Stimulated activated CD4-positive, alpha-beta T cell treated with anti-CD3 and anti-CD28 coated beads, Interleukin-2, amount 100 ng/mL, for 48 hours (primary cell): ENCODE data around the gene ZNF385B.
"Not testable (repeated sequence)": the region's sequence is repeated elsewhere in the genome, so short reads cannot be mapped to it uniquely, and the experiment has no call there.

Experiments
- DNase-seq, 2 donors: peaks; one replicate each; pipeline ENCODE4 v3.0.0-alpha.2; 2020

The ZNF385B gene

DNA sequence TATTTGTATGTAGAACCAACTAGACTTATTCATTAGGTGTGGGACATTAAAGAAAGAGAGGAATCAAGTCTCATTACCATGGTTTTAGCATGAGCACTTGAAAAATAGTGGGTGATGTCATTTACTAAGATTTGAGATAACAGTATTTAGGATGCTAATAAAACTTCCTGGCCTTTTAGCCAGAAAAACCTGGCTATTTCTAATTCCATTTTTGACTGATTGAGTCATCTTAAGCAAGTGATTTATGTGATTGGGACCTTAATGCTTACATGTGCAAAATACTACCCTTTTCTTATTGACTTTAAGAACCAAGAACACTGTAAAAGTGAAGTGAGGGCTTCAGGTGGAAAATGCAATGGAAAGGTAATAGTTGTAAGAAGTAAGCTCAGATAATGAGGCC, 400.0 kb downstream of the ZNF385B start:
- no peak for DNase-seq

DNA sequence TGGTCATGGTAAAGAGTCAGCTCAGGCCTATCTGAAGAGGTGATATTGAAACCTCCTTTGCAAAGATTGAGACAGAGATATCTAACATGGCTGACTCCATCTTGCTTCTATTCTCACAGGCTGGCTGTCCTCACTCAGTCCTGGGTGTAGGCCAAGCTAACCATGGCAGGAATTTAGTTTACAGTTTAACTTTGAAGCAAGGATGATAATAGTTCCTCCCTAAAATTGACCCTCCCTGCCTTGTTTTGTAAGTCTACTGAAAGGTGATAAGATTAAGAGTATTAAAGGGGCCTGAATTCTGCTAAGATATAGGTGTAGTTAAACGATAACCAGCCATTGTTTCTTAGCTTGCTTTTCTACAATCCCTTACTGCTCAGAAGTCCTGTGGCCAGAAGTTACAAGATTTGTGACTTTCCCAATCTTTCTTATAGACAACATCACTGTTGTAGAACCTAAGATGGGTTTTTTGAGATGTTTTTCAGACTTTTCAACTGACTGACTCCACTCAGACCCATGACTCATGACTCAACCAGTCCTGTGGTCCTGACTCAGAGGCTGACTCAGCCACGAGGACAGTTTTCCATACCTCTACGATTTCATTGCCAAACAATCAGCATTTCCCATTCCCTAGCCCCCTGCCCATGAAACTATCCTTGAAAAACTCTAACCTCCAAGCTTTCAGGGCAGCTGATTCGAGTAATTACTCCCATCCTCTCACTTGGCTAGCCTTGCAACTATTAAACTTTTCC, 401.1 kb downstream of the ZNF385B start:
- DNase-seq: no peak

DNA sequence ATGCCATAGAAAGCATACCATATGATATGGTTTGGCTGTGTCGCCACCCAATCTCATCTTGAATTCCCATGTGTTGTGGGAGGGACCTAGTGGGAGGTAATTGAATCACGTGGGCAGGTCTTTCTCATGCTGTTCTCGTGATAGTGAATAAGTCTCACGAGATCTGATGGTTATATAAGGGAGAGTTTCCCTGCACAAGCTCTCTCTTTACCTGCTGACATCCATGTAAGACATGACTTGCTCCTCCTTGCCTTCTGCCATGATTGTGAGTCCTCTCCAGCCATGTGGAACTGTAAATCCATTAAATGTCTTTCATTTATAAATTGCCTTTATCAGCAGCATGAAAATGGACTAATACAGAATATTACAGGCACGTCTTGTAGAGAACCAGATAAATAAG, 403.3 kb downstream of the ZNF385B start:
- not testable (repeated sequence) for DNase-seq

DNA sequence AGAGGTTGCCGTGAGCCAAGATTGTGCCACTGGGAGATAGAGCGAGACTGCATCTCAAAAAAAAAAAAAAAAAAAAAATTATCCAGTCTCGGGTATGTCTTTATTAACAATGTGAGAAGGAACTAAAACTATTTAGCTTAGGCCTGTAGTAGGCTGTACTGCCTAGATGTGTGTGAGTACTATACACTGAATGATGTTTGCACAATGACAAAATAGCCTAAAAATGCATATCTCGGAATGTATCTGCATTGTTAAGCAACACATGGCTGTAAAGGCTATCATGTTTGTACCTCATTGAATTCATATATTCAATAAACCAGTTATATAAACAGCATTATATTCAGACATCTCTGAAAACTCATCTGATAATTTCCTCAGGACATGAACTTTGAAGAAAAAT, 405.6 kb downstream of the ZNF385B start:
- DNase-seq: no peak

DNA sequence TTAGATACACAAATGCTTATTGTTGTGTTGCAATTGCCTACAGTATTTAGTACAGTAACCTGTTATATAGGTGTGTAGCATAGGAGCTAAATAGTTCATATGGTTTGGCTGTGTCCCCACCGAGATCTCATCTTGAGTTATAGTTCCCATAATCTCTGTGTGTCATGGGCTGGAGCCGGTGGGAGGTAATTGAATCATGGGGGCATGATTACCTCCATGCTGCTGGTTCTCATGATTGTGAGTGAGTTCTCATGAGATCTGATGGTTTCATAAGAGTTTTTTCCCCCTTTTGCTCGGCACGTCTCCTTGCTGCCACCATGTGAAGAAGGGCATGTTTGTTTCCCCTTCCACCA, 406.3 kb downstream of the ZNF385B start:
- DNase-seq: no peak

DNA sequence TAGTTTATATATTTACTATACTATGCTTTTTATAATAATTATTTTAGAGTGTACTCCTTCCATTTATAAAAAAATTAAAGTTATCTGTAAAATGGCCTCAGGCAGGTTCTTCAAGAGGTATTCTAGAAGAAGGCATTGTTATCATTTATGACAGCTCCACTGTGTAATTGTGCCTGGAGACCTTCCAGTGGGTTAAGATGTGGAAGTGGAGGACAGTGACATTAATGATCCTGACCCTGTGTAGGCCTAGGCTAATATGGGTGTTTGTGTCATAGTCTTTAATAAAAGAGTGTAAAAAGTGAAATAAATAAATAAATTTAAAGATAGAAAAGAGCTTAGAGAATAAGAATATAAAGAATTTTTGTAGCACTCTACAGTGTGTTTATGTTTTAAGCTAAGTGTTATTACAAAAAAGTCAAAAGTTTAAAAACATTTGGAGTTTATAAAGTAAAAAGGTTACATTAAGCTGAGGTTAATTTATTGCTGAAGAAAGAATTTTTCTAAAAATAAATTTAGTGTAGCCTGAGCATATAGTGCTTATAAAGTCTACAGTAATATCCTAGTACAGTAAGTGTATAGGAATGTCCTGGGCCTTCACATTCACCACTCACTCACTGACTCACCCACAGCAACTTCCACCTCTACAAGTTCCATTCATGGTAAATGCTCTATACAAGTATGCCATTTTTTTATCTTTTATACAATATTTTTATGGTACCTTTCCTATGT, 406.8 kb downstream of the ZNF385B start:
- DNase-seq: no peak

DNA sequence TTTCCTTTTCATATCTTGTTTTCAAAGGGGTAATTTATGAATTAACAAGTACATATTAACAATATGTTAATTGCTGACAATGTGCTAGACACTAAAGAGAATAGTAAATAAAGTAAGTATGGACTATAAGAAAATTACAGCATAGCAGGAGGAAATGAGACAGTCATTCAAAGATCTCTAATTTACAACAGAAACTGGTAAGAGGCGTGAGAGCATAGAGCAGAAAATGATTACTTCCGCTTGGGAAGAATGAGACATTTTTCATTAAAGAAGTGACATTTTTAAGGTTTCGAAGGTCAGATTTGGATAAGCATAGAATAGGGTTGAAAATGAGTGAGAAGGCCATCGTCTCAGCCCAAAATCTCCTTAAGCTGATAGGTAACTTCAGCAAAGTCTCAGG, 412.4 kb downstream of the ZNF385B start:
- no peak for DNase-seq

DNA sequence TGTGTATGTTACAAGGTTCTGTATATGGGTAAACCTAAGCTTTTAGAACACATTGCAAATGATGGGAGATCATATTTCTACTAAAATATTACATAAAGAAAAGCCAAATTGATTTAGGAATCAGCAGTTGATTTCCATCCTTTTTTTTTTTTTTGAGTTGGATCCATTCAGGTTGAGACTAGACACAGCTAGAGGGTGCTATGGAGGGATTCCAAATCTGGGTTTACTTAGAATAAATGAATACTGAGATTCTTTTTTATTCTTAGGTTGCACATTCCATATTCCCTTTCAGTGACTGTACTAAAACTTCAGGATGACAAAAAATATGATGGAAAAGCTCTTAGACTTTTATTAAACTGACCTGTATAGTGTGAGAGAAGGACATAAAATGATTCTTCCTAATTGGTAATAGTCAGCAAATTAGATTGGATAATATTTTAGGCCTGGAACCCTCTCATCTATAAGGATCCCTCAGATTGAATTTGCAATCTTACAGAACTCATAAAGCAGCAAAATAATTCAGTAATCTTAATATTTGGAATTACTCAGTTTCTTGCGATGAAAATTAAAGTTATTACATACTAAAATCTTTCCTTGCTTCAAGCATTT, 413.5 kb downstream of the ZNF385B start:
- DNase-seq: no peak

DNA sequence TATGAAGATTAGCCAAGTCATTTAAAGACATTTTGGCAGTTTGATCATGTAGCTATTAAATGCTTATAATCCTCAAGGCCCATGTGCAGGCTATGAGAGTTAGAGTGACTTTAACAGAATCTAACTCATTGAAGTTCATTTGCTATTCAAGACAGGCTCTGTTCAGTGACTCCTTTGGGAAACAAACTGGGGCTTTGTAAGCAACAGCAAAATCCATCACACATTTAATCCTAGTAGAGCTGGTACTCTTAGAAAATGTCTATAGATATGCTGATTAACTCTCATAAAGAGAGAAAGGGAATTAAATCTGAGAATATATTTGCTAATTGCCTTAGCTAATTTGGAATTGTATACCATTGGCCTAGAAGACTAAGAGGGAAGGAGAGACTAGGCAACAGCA, 414.0 kb downstream of the ZNF385B start:
- no peak for DNase-seq

DNA sequence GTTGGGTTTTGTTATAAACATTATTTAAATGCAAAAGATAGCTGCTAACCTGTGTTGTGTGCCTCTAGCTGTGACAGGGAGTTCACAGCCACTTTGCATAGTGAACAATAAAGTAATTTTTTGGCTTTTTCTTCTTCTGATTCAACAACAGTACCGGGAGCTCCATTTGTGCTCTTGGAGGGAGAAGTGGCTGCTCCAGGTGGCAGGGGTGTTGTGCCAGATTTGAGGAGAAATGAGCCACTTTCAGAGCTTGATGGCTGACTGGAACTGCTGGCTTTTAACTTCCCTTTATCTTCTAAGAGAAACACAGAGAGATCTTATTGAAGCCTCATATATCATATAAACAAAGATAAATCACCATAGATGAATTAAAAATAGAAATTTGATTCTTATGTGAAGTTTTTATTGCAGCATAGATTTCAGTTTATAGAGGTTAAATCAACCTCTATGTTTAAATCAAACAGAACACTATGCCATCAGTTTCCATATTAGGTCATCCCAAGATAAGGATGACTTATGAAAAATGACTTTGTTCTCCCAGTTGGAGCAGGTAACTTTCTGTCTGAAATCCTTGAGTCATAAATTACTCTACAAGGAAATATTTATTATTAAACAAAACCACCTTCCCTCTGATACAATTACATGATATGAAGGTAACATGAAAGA, 414.8 kb downstream of the ZNF385B start:
- no peak for DNase-seq

DNA sequence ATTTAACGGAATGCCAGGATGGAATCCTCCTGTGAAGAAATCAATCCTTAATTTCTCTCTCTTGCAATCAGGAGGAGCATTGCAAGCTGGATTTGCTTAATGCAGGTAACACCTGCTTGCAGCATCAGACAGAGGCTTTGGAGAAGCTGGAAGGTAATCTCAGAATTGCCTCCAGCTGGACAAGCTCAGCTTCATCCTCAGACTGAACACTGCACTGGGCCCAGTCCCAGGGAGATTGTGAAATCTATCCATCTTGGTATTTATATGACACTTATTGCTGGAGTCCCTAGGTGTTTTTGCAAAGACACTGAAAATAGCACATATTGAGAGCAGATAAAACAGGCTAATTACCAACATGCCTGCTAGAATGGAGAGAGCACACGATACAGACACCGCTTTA, 417.4 kb downstream of the ZNF385B start:
- no peak for DNase-seq

DNA sequence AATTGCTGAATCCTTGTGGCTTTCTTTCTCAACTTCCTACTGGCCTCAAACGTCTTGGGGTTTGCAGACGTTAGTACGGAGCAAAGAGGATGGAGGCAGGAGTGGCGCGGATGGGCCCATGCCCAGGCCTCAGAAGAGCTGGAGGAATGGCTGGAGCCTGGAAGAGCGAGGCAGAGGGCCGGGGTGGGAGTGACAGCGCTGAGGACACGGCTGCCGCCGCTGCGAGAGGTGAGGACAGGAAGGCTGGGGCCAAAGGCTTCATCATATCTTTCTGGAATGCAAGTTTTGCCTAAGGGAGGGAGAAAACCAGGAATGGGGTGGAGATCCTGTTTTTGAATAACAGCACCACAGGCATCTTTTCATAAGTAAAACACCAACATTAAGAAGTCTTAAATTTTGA, 418.2 kb downstream of the ZNF385B start:
- DNase-seq: no peak

DNA sequence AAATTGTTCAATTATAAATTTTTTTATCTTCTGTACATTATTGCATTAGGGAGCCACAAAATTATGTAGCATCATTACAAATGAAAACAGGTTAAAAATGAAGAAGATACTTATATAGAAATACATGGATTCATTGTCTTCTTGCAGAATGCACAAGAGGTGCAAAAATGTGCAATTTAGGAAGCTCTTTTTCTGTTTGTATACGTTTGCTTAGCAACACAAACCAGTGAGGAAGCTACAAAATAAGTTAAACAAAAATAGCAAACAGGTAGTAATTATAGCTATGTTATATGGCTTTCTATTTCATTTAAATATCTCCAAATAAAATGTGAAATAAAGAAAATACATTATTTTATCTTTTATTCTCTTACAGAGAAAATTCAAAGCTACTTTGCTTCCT, 419.2 kb downstream of the ZNF385B start:
- no peak for DNase-seq

DNA sequence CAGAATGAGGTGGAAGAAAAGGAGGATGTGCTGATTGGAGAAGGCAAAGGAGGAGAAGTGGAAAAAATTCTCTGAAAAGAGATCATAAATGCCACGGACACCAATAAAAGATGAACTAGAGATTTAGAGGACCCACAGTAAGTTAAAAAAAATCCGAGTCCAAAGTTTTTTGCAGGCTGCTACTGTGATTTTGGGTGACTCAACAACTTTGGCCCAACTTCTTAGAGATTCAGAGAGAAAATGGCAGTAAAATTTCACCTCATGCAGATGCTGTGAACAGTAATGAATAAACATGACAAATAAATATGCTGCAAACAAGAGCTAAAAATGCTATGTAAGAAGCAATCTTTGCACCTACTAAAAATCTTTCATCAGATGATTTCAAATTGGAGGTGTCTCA, 419.9 kb downstream of the ZNF385B start:
- no peak for DNase-seq

DNA sequence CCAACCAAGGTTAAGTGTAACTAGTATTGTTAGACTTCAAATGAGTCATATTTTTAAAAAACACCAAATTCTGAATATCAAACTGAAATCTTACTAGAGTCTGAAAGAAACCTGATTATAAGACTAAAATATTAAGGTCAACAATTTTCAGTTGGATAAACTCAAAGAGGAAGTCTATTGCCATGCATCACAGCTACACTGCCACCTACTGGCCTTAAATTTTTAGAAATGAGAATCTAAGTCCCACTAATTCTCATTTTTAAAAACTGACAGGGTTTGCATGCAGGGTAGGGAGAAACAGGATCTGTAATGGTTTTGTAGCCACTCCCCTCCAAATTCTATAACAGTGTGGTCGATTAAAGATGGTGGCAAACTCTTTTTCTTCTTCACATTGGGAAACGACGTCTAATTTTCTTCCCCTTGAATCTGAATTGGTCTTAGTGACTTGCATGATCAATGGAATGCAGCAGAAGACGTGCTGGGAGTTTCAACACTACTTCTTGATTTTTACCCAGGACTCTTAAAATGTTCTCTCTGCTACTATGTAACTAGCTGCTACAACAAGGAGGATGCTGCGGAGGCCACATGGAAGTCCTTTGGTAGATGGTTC, 420.7 kb downstream of the ZNF385B start:
- DNase-seq: no peak

DNA sequence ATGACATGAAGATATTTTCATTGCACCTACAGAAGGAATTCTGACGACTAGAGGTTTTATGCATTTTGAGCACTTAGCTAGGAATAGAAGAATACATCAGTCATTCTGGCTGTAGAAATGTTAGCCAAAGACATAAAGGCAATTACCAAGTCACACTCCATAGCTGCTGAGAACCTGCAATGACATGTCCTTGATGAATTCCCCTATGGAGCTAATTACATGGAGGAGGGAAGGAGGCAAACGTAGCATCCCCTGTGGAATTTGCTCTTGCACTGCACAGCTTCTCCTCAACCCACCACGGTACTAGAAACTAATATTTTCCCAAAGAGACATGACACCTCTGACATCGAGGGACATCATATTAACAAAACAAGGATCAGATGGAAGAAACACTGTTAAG, 422.8 kb downstream of the ZNF385B start:
- no peak for DNase-seq

DNA sequence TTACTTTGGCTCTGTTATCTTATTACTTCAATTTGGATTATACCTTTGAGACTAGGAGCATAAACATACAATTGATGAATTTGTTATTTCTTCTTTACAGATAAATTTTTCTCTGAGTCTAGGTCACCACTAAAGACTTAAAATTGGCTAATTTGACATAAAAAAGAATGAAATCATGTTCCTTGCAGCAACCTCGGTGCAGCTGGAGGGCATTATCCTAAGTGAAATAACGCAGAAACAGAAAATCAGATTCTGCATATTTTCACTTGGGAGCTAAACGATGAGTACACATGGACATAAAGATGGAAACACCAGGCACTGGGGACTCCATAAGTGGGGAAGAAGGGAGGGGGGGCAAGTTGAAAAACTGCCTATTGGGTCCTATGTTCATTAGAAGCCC, 424.0 kb downstream of the ZNF385B start:
- DNase-seq: no peak

DNA sequence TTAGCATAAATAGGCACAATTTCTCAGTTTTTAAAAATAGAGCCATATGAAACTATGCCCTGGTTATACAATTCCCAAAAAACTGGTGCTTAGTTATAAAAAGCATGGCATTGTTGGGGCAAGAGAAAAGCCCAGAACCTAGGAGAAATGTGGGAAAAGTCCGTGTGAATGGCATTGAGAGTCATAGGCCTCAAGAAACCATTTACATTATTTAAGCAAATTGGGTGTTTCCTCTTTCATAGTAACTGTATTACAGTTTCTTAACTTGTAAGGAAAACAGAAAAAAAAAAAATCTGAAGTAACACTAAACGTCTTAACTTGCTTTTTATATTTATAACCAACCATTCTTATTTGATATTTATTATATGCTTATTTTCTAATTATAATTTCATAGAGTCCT, 425.8 kb downstream of the ZNF385B start:
- no peak for DNase-seq

DNA sequence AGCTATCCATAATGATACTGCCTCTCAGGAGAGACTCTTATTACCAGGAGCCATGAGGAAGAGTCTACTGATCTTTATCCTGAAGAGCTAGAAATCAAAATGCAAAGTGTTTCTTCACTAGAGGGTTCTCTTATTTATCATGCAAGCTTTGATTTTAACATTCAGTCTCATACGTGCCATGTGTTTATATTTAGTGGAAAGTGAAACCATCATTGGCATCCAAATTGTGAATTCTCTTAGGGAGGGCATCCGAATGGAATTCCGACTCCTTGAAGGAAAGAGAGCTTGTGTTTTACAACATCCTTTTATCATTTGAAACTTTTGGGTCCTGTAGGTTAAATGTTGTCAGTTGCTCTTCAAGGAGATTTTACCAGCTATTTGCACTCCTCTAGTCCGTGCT, 426.4 kb downstream of the ZNF385B start:
- no peak for DNase-seq

DNA sequence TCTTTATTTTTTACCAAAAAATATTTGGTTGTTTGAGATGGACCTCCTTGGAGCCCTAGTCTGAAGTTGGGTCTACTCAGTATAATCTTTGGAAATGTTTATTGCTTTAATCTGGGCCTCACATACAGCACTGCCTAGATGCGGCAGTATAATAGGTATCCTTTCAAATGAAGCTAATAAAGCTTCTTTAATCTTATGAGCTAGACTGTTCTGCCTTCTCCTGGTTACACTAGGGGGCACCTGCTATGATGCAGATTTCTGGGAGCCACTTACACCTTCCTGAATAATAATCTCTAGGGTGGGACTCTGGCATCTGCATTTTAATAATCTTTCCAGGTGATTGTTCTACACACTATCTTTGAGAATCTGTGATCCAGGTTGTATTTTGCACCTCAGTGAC, 427.1 kb downstream of the ZNF385B start:
- no peak for DNase-seq

DNA sequence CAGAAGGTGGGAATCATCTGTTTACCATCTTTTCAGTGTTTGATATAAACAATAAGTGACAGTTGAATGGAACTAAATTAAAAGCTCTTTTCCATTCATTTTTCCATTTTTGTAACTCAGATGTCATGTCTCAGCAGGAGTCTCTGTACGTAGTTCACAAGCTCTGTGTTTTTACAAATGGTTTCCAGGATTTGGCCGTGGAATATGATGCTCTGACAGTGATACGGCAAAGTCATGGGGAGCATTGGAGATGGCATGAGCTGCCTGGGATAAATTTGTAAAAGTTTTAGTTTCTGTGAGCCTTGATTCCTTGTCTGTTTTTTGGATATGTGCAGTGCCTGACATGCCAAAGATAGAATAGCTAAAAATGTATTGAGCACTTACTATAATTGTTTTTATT, 428.7 kb downstream of the ZNF385B start:
- no peak for DNase-seq

DNA sequence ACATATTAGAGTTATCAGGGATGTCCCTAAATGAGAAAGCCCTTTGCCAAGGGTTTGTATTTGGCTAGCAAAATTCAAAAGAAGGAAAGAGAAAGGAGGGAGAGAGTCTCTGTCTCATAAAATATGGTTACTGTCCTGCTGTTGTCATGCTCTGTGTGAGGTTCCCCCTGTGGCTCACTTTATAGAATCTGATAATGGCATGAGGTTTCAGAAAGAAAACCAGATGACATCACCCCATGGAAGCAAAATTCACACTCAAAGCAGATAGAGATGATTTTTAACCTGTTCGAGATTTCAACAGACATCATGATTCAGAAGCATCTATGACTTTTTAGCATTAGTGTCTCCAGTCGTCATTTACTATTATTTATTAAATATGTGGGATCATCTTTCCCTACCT, 431.8 kb downstream of the ZNF385B start:
- no peak for DNase-seq

DNA sequence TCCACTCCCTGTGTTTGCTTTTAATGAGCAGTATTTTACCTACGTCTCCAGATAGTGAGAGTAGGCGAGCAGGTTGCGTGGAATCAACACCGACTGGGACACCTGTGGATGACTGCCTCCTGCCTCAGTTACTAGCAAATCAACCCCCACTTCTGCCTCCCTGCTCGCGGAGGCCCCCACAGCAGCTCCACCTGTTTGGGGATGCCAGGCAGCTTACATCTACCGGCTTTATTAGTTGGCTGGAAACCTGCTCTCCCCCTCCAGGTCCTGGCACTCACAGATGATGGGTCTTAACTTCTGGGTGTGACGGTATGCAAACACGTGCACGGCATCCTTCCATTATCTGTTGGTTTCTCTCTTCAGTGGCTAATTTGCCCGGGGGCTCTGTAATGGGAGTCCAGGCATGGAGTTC, 432.3 kb downstream of the ZNF385B start:
- DNase-seq: no peak
